Naive thymus-derived CD4-positive, alpha-beta T cell (primary cell): Measurements from ENCODE around the gene SLC39A1. TPM values are rescaled to one million over a fixed set of nuclear protein-coding genes. Genes with fewer than 3 reads are reported as not detected.
A peak's percentile ranks its signal among the peaks of the same experiment; 100 is the strongest.

ENCODE experiments used
- ATAC-seq: fragments of 150-1000 bp; cut with Tn5 transposase; 2 replicates; pipeline ENCODE4 v1.10.0; 2021; ENCODE audit warnings: mild to moderate bottlenecking, moderate library complexity
- CTCF ChIA-PET: fragments of 350-600 bp; sonication (Branson Sonifier 250); formaldehyde crosslinking; loops from one replicate; lab custom pipeline; 2021; ENCODE audit warnings: antibody characterized with exemption; lab: Charles Lee
- POLR2A ChIA-PET: fragments of 350-600 bp; sonication (Branson Sonifier 250); formaldehyde crosslinking; loops from one replicate; lab custom pipeline; 2021; ENCODE audit warnings: antibody characterized with exemption, inconsistent platforms; lab: Charles Lee
- DNase-seq, 9 donors: peaks; one replicate each; pipeline versions ENCODE4 v3.0.0 to v3.0.0-alpha.2; 2020 to 2022; ENCODE audit warnings: mixed read lengths in 1 of 9
- H3K27ac ChIP-seq: one replicate; pipeline ENCODE4 v1.7.0; 2013; ENCODE audit warnings: mild to moderate bottlenecking, low read depth, low read length, moderate library complexity
- H3K27me3 ChIP-seq, 2 donors: one replicate each; pipeline ENCODE4 v1.7.0; 2013; ENCODE audit warnings: low read length in 2 of 2, mild to moderate bottlenecking in 2 of 2, moderate library complexity in 2 of 2; ENCODE audit not compliant: control insufficient read depth in 2 of 2, insufficient read depth in 2 of 2
- H3K36me3 ChIP-seq, 3 experiments: 1 replicate in 2 of 3; 2 replicates in 1 of 3; pipeline ENCODE4 v1.7.0; 2013; ENCODE audit warnings: low read length in 3 of 3, mild to moderate bottlenecking in 3 of 3, moderate library complexity in 1 of 3; ENCODE audit not compliant: insufficient read depth in 3 of 3, control insufficient read depth in 2 of 3
- H3K4me1 ChIP-seq, 2 donors: one replicate each; pipeline ENCODE4 v1.7.0; 2013; ENCODE audit warnings: low read length in 2 of 2, mild to moderate bottlenecking in 2 of 2, moderate library complexity in 1 of 2; ENCODE audit not compliant: control insufficient read depth in 2 of 2, insufficient read depth in 2 of 2
- H3K4me3 ChIP-seq: 2 replicates; pipeline ENCODE4 v1.7.0; 2013; ENCODE audit warnings: mild to moderate bottlenecking, low read length
- H3K9me3 ChIP-seq, 3 experiments: 1 replicate in 2 of 3; 2 replicates in 1 of 3; pipeline ENCODE4 v1.7.0; 2013; ENCODE audit warnings: low read length in 3 of 3; ENCODE audit not compliant: control insufficient read depth in 2 of 3
- H3K27ac Mint-ChIP-seq, 9 donors: one replicate each; pipeline ENCODE4 v1.8.0; 2020 to 2022; ENCODE audit warnings: mixed read lengths in 9 of 9, mild to moderate bottlenecking in 8 of 9, moderate library complexity in 5 of 9, inconsistent platforms in 2 of 9
- H3K27me3 Mint-ChIP-seq, 5 donors: one replicate each; pipeline ENCODE4 v1.8.0; 2021 to 2022; ENCODE audit warnings: mixed read lengths in 5 of 5, mild to moderate bottlenecking in 1 of 5
- H3K36me3 Mint-ChIP-seq, 5 donors: one replicate each; pipeline ENCODE4 v1.8.0; 2020 to 2022; ENCODE audit warnings: mixed read lengths in 5 of 5, mild to moderate bottlenecking in 3 of 5, inconsistent platforms in 1 of 5
- H3K4me1 Mint-ChIP-seq, 7 donors: one replicate each; pipeline ENCODE4 v1.8.0; 2020 to 2022; ENCODE audit warnings: mixed read lengths in 7 of 7, mild to moderate bottlenecking in 3 of 7, inconsistent platforms in 1 of 7
- H3K4me3 Mint-ChIP-seq, 10 donors: one replicate each; pipeline ENCODE4 v1.8.0; 2020 to 2022; ENCODE audit warnings: mild to moderate bottlenecking in 10 of 10, mixed read lengths in 10 of 10, moderate library complexity in 6 of 10, inconsistent platforms in 2 of 10
- H3K9me3 Mint-ChIP-seq, 11 donors: one replicate each; pipeline ENCODE4 v1.8.0; 2020 to 2022; ENCODE audit warnings: mixed read lengths in 11 of 11, mild to moderate bottlenecking in 4 of 11, inconsistent platforms in 1 of 11, moderate library complexity in 1 of 11
- intact Hi-C, 2 donors: fragments of 100-400 bp; cut with micrococcal nuclease; formaldehyde crosslinking; loops; one replicate each; pipeline ENCODE4 v1.15.1; 2023
- polyA plus RNA-seq, 2 donors: library from polyadenylated mRNA; unstranded; fragments of 300-500 nt; fragmentation: Illumina TruSeq; gene quantifications; one replicate each; pipeline ENCODE4 v1.2.3, GENCODE V29; 2021
- total RNA-seq, 6 experiments: library from RNA in 5 of 6; stranded (reverse) in 5 of 6; gene quantifications; 1 replicate in 5 of 6; 2 replicates in 1 of 6; pipeline ENCODE4 v1.2.3 and lab custom pipeline; 2021 to 2026

SLC39A1 gene
- total and polyA plus RNA-seq, 7 experiments from 2014 or later = 14.4 to 53.2 (median 22.3) TPM

GRCh38 chr1:153942766-153943549 lies 20.4 kb downstream of the SLC39A1 start:
- H3K4me1 ChIP-seq = peaks cover 23 to 25% of the 10 kb centered on the region in 2 donors
- Mint-ChIP-seq H3K4me3 (peak overlapping the region in 8 of 10 donors; percentile 14 to 93 (median 25)), H3K27ac (peak overlapping the region in 8 of 9 donors; percentile 43 to 97 (median 77)), H3K27me3 (no peaks in the 10 kb centered on the region), H3K36me3 (peaks cover 8 to 37% (median 10%) of the 10 kb centered on the region in 5 donors), H3K9me3 (peaks cover 0 to 6% (median 0%) of the 10 kb centered on the region in 11 donors), H3K4me1 (peaks cover 20 to 52% (median 41%) of the 10 kb centered on the region in 7 donors)
- intact Hi-C loops = no loop called here
- H3K4me3 ChIP-seq = no peak overlapping the region
- H3K27ac ChIP-seq = peak overlapping the region; percentile 42
- no peaks in the 10 kb centered on the region for H3K27me3 ChIP-seq
- peaks cover 7 to 63% (median 9%) of the 10 kb centered on the region in 3 experiments for H3K36me3 ChIP-seq
- ChIA-PET CTCF (interaction anchor here (2.4 kb wide), 1 partner anchor 44 kb away, joined by 13 read pairs; the partner anchor contains the start of gene RAB13), POLR2A (interaction anchor here (0.6 to 7.3 kb wide), 9 partner anchors 10 to 51 kb away, joined by 3 to 159 read pairs (median 6); partner anchors contain the start of genes CREB3L4, CRTC2, GATAD2B and RPS27)
- H3K9me3 ChIP-seq = no peaks in the 10 kb centered on the region
- DNase-seq (no peak), ATAC-seq (no peak)

GRCh38 chr1:153941826-153942725 lies 21.3 kb downstream of the SLC39A1 start:
- H3K27ac Mint-ChIP-seq = peak overlapping the region in 4 of 9 donors; percentile 56 to 82 (median 72)
- H3K27me3 Mint-ChIP-seq = no peaks in the 10 kb centered on the region
- intact Hi-C loops = no loop called here

DNA sequence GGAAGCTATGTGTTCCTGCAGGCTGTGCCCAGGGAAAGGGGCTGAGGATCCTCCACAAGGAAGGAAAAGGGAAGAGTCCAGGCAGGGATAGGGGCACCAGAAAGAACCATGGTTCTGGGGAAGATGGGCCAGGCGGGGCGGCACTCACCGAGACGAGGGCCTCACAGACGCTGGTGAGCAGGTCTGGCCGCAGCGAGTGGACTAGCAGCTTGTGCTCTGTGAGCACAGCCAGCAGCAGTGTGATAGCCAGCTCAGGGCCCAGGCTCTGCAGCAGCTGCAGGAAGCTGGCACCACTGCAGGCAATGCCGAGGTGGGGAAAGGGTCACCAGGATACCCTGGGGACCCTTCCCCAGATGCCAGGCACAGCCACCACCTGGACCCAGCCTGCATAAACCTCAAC lies 22.6 kb downstream of the SLC39A1 start:
- Histone ChIP-seq H3K4me1 (peaks cover 22 to 23% of the 10 kb centered on the region in 2 donors), H3K9me3 (no peaks in the 10 kb centered on the region), H3K36me3 (peaks cover 20 to 75% (median 29%) of the 10 kb centered on the region in 3 experiments), H3K27ac (no peak overlapping the region), H3K27me3 (no peaks in the 10 kb centered on the region), H3K4me3 (no peak overlapping the region)
- peak overlapping the region in 1 of 10 donors; percentile 12 for H3K4me3 Mint-ChIP-seq
- H3K36me3 Mint-ChIP-seq = peaks cover 9 to 55% (median 18%) of the 10 kb centered on the region in 5 donors
- H3K27ac Mint-ChIP-seq = peak overlapping the region in 6 of 9 donors; percentile 8 to 77 (median 53)
- POLR2A ChIA-PET = interaction anchor here (0.6 to 7.3 kb wide), 4 partner anchors 18 to 40 kb away, joined by 3 to 159 read pairs (median 4); partner anchors contain the start of genes CRTC2, GATAD2B and SLC39A1
- H3K4me1 Mint-ChIP-seq = peaks cover 20 to 52% (median 42%) of the 10 kb centered on the region in 7 donors
- peaks cover 0 to 6% (median 0%) of the 10 kb centered on the region in 11 donors for H3K9me3 Mint-ChIP-seq
- CTCF ChIA-PET = interaction anchor here (0.6 to 1.6 kb wide), 3 partner anchors 23 to 208 kb away, joined by 3 to 7 read pairs (median 3); partner anchors contain the start of genes RAB13 and SLC39A1
- no peaks in the 10 kb centered on the region for H3K27me3 Mint-ChIP-seq
- ATAC-seq (no peak), DNase-seq (no peak)
- intact Hi-C loops = no loop called here

More at GRCh38 chr1:153941826-153942725, 21.3 kb downstream of the SLC39A1 start:
- no peaks in the 10 kb centered on the region for H3K27me3 ChIP-seq
- H3K27ac ChIP-seq = peak overlapping the region; percentile 42
- Mint-ChIP-seq H3K4me3 (peak overlapping the region in 2 of 10 donors; percentile 57 to 58), H3K4me1 (peaks cover 20 to 52% (median 42%) of the 10 kb centered on the region in 7 donors), H3K9me3 (peaks cover 0 to 6% (median 0%) of the 10 kb centered on the region in 11 donors), H3K36me3 (peaks cover 8 to 44% (median 11%) of the 10 kb centered on the region in 5 donors)
- ChIA-PET CTCF (no interaction called here), POLR2A (interaction anchor here (0.7 to 7.3 kb wide), 4 partner anchors 16 to 48 kb away, joined by 3 to 159 read pairs (median 4); partner anchors contain the start of genes CRTC2, GATAD2B and SLC39A1)
- no peak for ATAC-seq
- H3K4me3 ChIP-seq = no peak overlapping the region
- DNase-seq = no peak
- H3K36me3 ChIP-seq = peaks cover 16 to 65% (median 16%) of the 10 kb centered on the region in 3 experiments
- peaks cover 23 to 25% of the 10 kb centered on the region in 2 donors for H3K4me1 ChIP-seq
- no peaks in the 10 kb centered on the region for H3K9me3 ChIP-seq

DNA sequence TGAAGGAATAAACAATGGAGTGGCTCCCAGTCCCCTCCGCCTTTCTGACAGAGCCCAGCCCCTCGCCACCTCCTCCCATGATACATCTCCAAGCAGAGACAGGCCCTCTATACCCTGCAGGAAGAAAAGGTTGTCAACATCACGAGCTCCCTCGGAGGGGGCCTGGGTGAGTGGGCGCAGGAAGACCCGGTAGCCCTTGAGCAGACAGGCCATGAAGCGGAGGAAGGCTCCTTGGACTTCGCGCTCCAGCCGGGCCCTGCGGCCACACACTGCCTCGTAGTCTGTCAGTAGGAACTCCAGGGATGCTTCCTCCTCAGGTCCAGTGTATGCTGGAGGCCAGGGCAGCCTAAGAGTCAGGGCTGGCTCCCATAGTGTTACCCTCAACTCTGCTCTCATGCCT lies 23.9 kb downstream of the SLC39A1 start:
- H3K27ac Mint-ChIP-seq = peak overlapping the region in 4 of 9 donors; percentile 10 to 56 (median 34)
- no peaks in the 10 kb centered on the region for H3K9me3 ChIP-seq
- ATAC-seq (no peak), DNase-seq (no peak)
- peaks cover 9 to 58% (median 24%) of the 10 kb centered on the region in 5 donors for H3K36me3 Mint-ChIP-seq
- no peaks in the 10 kb centered on the region for H3K27me3 ChIP-seq
- H3K9me3 Mint-ChIP-seq = peaks cover 0 to 2% (median 0%) of the 10 kb centered on the region in 11 donors
- no peak overlapping the region for H3K27ac ChIP-seq
- ChIA-PET POLR2A (interaction anchor here (0.8 to 1.2 kb wide), 4 partner anchors 14 to 51 kb away, joined by 3 to 6 read pairs (median 4); partner anchors contain the start of gene RPS27), CTCF (interaction anchor here (0.9 to 1.6 kb wide), 2 partner anchors 28 to 47 kb away, joined by 3 to 7 read pairs; partner anchors contain the start of genes CREB3L4 and RAB13)
- H3K4me3 Mint-ChIP-seq = no peak overlapping the region
- H3K4me1 Mint-ChIP-seq = peaks cover 15 to 44% (median 34%) of the 10 kb centered on the region in 7 donors
- no peaks in the 10 kb centered on the region for H3K27me3 Mint-ChIP-seq
- intact Hi-C loops = no loop called here
- H3K4me3 ChIP-seq = no peak overlapping the region
- peaks cover 20% of the 10 kb centered on the region in 2 donors for H3K4me1 ChIP-seq
- H3K36me3 ChIP-seq = peaks cover 20 to 86% (median 37%) of the 10 kb centered on the region in 3 experiments

- no peak for ATAC-seq
- CTCF ChIA-PET = interaction anchor here (0.9 kb wide), 1 partner anchor 28 kb away, joined by 3 read pairs; the partner anchor contains the start of gene CREB3L4
- H3K36me3 Mint-ChIP-seq = peaks cover 9 to 57% (median 27%) of the 10 kb centered on the region in 5 donors
- POLR2A ChIA-PET = interaction anchor here (1.1 kb wide), 1 partner anchor 14 kb away, joined by 3 read pairs; no protein-coding TSS in a partner anchor
- peak overlapping the region in 5 of 9 donors; percentile 10 to 79 (median 50) for H3K27ac Mint-ChIP-seq
- Histone ChIP-seq H3K27me3 (no peaks in the 10 kb centered on the region), H3K9me3 (no peaks in the 10 kb centered on the region), H3K4me1 (peaks cover 15% of the 10 kb centered on the region in 2 donors), H3K4me3 (no peak overlapping the region), H3K27ac (no peak overlapping the region), H3K36me3 (peaks cover 24 to 91% (median 37%) of the 10 kb centered on the region in 3 experiments)
- peaks cover 0 to 2% (median 0%) of the 10 kb centered on the region in 11 donors for H3K9me3 Mint-ChIP-seq
- intact Hi-C loops = no loop called here
- peak overlapping the region in 1 of 10 donors; percentile 12 for H3K4me3 Mint-ChIP-seq
- no peak for DNase-seq
- peaks cover 11 to 39% (median 31%) of the 10 kb centered on the region in 7 donors for H3K4me1 Mint-ChIP-seq
- H3K27me3 Mint-ChIP-seq = no peaks in the 10 kb centered on the region
Measured at GRCh38 chr1:153938996-153939395, 24.3 kb downstream of the SLC39A1 start.
